Activated CD8-positive, alpha-beta memory T cell treated with anti-CD3 and anti-CD28 coated beads, Interleukin-2, amount 10 ng/mL, durations not matched to agents 7 days and 5 days (primary cell): ENCODE measurements around the gene SLC26A4. TPM values are rescaled to one million over a fixed set of nuclear protein-coding genes. Genes with fewer than 3 reads are reported as not detected.
"Not testable (repeated sequence)": the region's sequence is repeated elsewhere in the genome, so short reads cannot be mapped to it uniquely, and the experiment has no call there.

ENCODE experiments used
- ATAC-seq: fragments of 150-1000 bp; cut with Tn5 transposase; one replicate; pipeline ENCODE4 v1.10.0; 2021; ENCODE audit warnings: moderate library complexity
- CTCF ChIA-PET: fragments of 350-600 bp; sonication (Branson Sonifier 250); formaldehyde crosslinking; loops from one replicate; lab custom pipeline; 2021; ENCODE audit warnings: antibody characterized with exemption; lab: Charles Lee
- DNase-seq: peaks from one replicate; pipeline ENCODE4 v3.0.0-alpha.2; 2020
- H3K27ac Mint-ChIP-seq: one replicate; pipeline ENCODE4 v1.8.0; 2021; ENCODE audit warnings: mild to moderate bottlenecking, mixed read lengths
- H3K27me3 Mint-ChIP-seq: one replicate; pipeline ENCODE4 v1.8.0; 2021; ENCODE audit warnings: mixed read lengths
- H3K36me3 Mint-ChIP-seq: one replicate; pipeline ENCODE4 v1.8.0; 2021; ENCODE audit warnings: mild to moderate bottlenecking, mixed read lengths
- H3K4me1 Mint-ChIP-seq: one replicate; pipeline ENCODE4 v1.8.0; 2021; ENCODE audit warnings: mixed read lengths
- H3K4me3 Mint-ChIP-seq: one replicate; pipeline ENCODE4 v1.8.0; 2021; ENCODE audit warnings: mild to moderate bottlenecking, moderate library complexity, mixed read lengths
- H3K9me3 Mint-ChIP-seq: one replicate; pipeline ENCODE4 v1.8.0; 2022; ENCODE audit warnings: low read depth, mixed read lengths
- total RNA-seq, 2 experiments: library from RNA; stranded (reverse); gene quantifications; one replicate each; pipeline ENCODE4 v1.2.3, GENCODE V29; 2021

SLC26A4 gene
- total RNA-seq, 2 experiments from 2014 or later: 8.3 to 15.4 TPM

- H3K27ac Mint-ChIP-seq: peak overlapping the region; percentile 63
- no peak for ATAC-seq
- CTCF ChIA-PET: interaction anchor here (0.7 to 2.6 kb wide), 2 partner anchors 22 to 236 kb away, joined by 3 to 12 read pairs; partner anchors contain the start of gene SLC26A4
- H3K4me1 Mint-ChIP-seq: peaks cover 28% of the 10 kb centered on the region
- H3K27me3 Mint-ChIP-seq: peaks cover 20% of the 10 kb centered on the region
- H3K4me3 Mint-ChIP-seq: no peak overlapping the region
- peaks cover 34% of the 10 kb centered on the region for H3K36me3 Mint-ChIP-seq
- DNase-seq: no peak
- peaks cover 4% of the 10 kb centered on the region for H3K9me3 Mint-ChIP-seq
Observed at GRCh38 chr7:107638594-107638993, 22.0 kb upstream of the SLC26A4 start.

- H3K4me3 Mint-ChIP-seq, H3K9me3 Mint-ChIP-seq, ATAC-seq, H3K27ac Mint-ChIP-seq, DNase-seq: not testable (repeated sequence)
- Mint-ChIP-seq H3K36me3 (peaks cover 35% of the 10 kb centered on the region), H3K4me1 (peaks cover 31% of the 10 kb centered on the region), H3K27me3 (peaks cover 20% of the 10 kb centered on the region)
- CTCF ChIA-PET: interaction anchor here (0.7 to 2.6 kb wide), 2 partner anchors 21 to 236 kb away, joined by 3 to 12 read pairs; partner anchors contain the start of gene SLC26A4
Observed at GRCh38 chr7:107639070-107639469, 21.6 kb upstream of the SLC26A4 start.

GRCh38 chr7:107641676-107642075, 19.0 kb upstream of the SLC26A4 start:
- H3K4me1 Mint-ChIP-seq: peaks cover 34% of the 10 kb centered on the region
- CTCF ChIA-PET: no interaction called here
- H3K9me3 Mint-ChIP-seq: peaks cover 7% of the 10 kb centered on the region
- peaks cover 36% of the 10 kb centered on the region for H3K36me3 Mint-ChIP-seq
- no peak overlapping the region for H3K4me3 Mint-ChIP-seq
- ATAC-seq (no peak), DNase-seq (no peak)
- H3K27me3 Mint-ChIP-seq: peaks cover 23% of the 10 kb centered on the region
- no peak overlapping the region for H3K27ac Mint-ChIP-seq

GRCh38 chr7:107642501-107642900, 18.1 kb upstream of the SLC26A4 start:
- H3K4me1 Mint-ChIP-seq: peaks cover 34% of the 10 kb centered on the region
- CTCF ChIA-PET: no interaction called here
- no peak for ATAC-seq
- peaks cover 23% of the 10 kb centered on the region for H3K27me3 Mint-ChIP-seq
- H3K4me3 Mint-ChIP-seq: no peak overlapping the region
- peaks cover 36% of the 10 kb centered on the region for H3K36me3 Mint-ChIP-seq
- peaks cover 7% of the 10 kb centered on the region for H3K9me3 Mint-ChIP-seq
- DNase-seq: no peak
- no peak overlapping the region for H3K27ac Mint-ChIP-seq

- DNase-seq (no peak), ATAC-seq (no peak)
- Mint-ChIP-seq H3K36me3 (peaks cover 27% of the 10 kb centered on the region), H3K27me3 (peaks cover 23% of the 10 kb centered on the region), H3K4me1 (peaks cover 24% of the 10 kb centered on the region), H3K4me3 (no peak overlapping the region), H3K27ac (no peak overlapping the region), H3K9me3 (peaks cover 7% of the 10 kb centered on the region)
- CTCF ChIA-PET: no interaction called here
Observed at GRCh38 chr7:107643407-107643806, 17.2 kb upstream of the SLC26A4 start.

- peaks cover 26% of the 10 kb centered on the region for H3K36me3 Mint-ChIP-seq
- peaks cover 19% of the 10 kb centered on the region for H3K4me1 Mint-ChIP-seq
- CTCF ChIA-PET: no interaction called here
- DNase-seq: no peak
- no peak for ATAC-seq
- H3K9me3 Mint-ChIP-seq: peaks cover 7% of the 10 kb centered on the region
- H3K4me3 Mint-ChIP-seq: peak overlapping the region; percentile 6
- peaks cover 23% of the 10 kb centered on the region for H3K27me3 Mint-ChIP-seq
- peak overlapping the region; percentile 58 for H3K27ac Mint-ChIP-seq
Observed at GRCh38 chr7:107643938-107644308, 16.7 kb upstream of the SLC26A4 start.

GRCh38 chr7:107644309-107644974, 16.2 kb upstream of the SLC26A4 start:
- H3K27ac Mint-ChIP-seq: peak overlapping the region; percentile 58

GRCh38 chr7:107652642-107653041, 8.0 kb upstream of the SLC26A4 start:
- H3K27me3 Mint-ChIP-seq: peaks cover 6% of the 10 kb centered on the region
- H3K4me1 Mint-ChIP-seq: peaks cover 23% of the 10 kb centered on the region
- CTCF ChIA-PET: interaction anchor here (1.3 kb wide), 1 partner anchor 9 kb away, joined by 4 read pairs; the partner anchor contains the start of gene SLC26A4
- DNase-seq (no peak), ATAC-seq (no peak)
- no peak overlapping the region for H3K4me3 Mint-ChIP-seq
- no peak overlapping the region for H3K27ac Mint-ChIP-seq
- H3K36me3 Mint-ChIP-seq: peaks cover 16% of the 10 kb centered on the region
- peaks cover 5% of the 10 kb centered on the region for H3K9me3 Mint-ChIP-seq

More at GRCh38 chr7:107644309-107644974, 16.2 kb upstream of the SLC26A4 start:
- Mint-ChIP-seq H3K27me3 (peaks cover 22% of the 10 kb centered on the region), H3K4me3 (peak overlapping the region; percentile 6), H3K9me3 (peaks cover 7% of the 10 kb centered on the region), H3K36me3 (peaks cover 23% of the 10 kb centered on the region), H3K4me1 (peaks cover 16% of the 10 kb centered on the region)
- DNase-seq (no peak), ATAC-seq (no peak)
- CTCF ChIA-PET: interaction anchor here (0.7 to 1.0 kb wide), 3 partner anchors 8 to 16 kb away, joined by 3 read pairs; no protein-coding TSS in a partner anchor

GRCh38 chr7:107658467-107658866, 2.2 kb upstream of the SLC26A4 start:
- Mint-ChIP-seq H3K27me3 (peaks cover 2% of the 10 kb centered on the region), H3K4me1 (peaks cover 67% of the 10 kb centered on the region), H3K4me3 (no peak overlapping the region), H3K36me3 (peaks cover 14% of the 10 kb centered on the region), H3K9me3 (no peaks in the 10 kb centered on the region), H3K27ac (peak overlapping the region; percentile 90)
- CTCF ChIA-PET: interaction anchor here (1.0 to 1.9 kb wide), 2 partner anchors 14 to 64 kb away, joined by 3 read pairs; no protein-coding TSS in a partner anchor
- DNase-seq: no peak
- no peak for ATAC-seq

GRCh38 chr7:107659666-107660065, 962 bp upstream of the SLC26A4 start:
- H3K27ac Mint-ChIP-seq: peak overlapping the region; percentile 90
- peaks cover 2% of the 10 kb centered on the region for H3K27me3 Mint-ChIP-seq

GRCh38 chr7:107661081-107661864, 645 bp downstream of the SLC26A4 start:
- H3K36me3 Mint-ChIP-seq: peaks cover 23% of the 10 kb centered on the region
- peak overlapping the region; percentile 90 for H3K27ac Mint-ChIP-seq
- CTCF ChIA-PET: interaction anchor here (0.6 to 2.6 kb wide), 17 partner anchors 9 to 509 kb away, joined by 3 to 12 read pairs (median 4); no protein-coding TSS in a partner anchor
- H3K4me3 Mint-ChIP-seq: peak overlapping the region; percentile 97
- ATAC-seq: peak; percentile 62
- H3K27me3 Mint-ChIP-seq: peaks cover 2% of the 10 kb centered on the region
- no peaks in the 10 kb centered on the region for H3K9me3 Mint-ChIP-seq
- H3K4me1 Mint-ChIP-seq: peaks cover 62% of the 10 kb centered on the region
- DNase-seq: peak; percentile 74

More at GRCh38 chr7:107659666-107660065, 962 bp upstream of the SLC26A4 start:
- Mint-ChIP-seq H3K4me3 (peak overlapping the region; percentile 97), H3K9me3 (no peaks in the 10 kb centered on the region), H3K36me3 (peaks cover 21% of the 10 kb centered on the region), H3K4me1 (peaks cover 68% of the 10 kb centered on the region)
- DNase-seq: peak; percentile 74
- ATAC-seq: peak; percentile 70
- CTCF ChIA-PET: interaction anchor here (1.0 to 2.6 kb wide), 4 partner anchors 20 to 83 kb away, joined by 3 to 12 read pairs (median 4); partner anchors contain the start of gene BCAP29

GRCh38 chr7:107661865-107662379, 1.3 kb downstream of the SLC26A4 start:
- peaks cover 59% of the 10 kb centered on the region for H3K4me1 Mint-ChIP-seq
- H3K27ac Mint-ChIP-seq: peak overlapping the region; percentile 39
- H3K27me3 Mint-ChIP-seq: peaks cover 2% of the 10 kb centered on the region
- H3K36me3 Mint-ChIP-seq: peaks cover 22% of the 10 kb centered on the region
- DNase-seq (no peak), ATAC-seq (no peak)
- CTCF ChIA-PET: interaction anchor here (0.8 to 2.6 kb wide), 16 partner anchors 9 to 509 kb away, joined by 3 to 12 read pairs (median 4); no protein-coding TSS in a partner anchor
- no peaks in the 10 kb centered on the region for H3K9me3 Mint-ChIP-seq
- peak overlapping the region; percentile 97 for H3K4me3 Mint-ChIP-seq

GRCh38 chr7:107663196-107663595, 2.6 kb downstream of the SLC26A4 start:
- DNase-seq: no peak
- no peaks in the 10 kb centered on the region for H3K9me3 Mint-ChIP-seq
- H3K4me1 Mint-ChIP-seq: peaks cover 53% of the 10 kb centered on the region
- H3K4me3 Mint-ChIP-seq: no peak overlapping the region
- CTCF ChIA-PET: interaction anchor here (2.0 kb wide), 1 partner anchor 66 kb away, joined by 5 read pairs; no protein-coding TSS in a partner anchor
- H3K36me3 Mint-ChIP-seq: peaks cover 20% of the 10 kb centered on the region
- no peak for ATAC-seq
- no peak overlapping the region for H3K27ac Mint-ChIP-seq
- peaks cover 2% of the 10 kb centered on the region for H3K27me3 Mint-ChIP-seq
